Transverse colon (tissue), 4 donors: Measurements from ENCODE around the gene BACE2.

ENCODE experiments used
- EP300 ChIP-seq: sonication (generic); formaldehyde crosslinking; IDR thresholded peaks from one replicate; pipeline ENCODE4 v1.6.1; 2017; ENCODE audit warnings: antibody characterized with exemption, low read depth
- POLR2A ChIP-seq: fragments of 450-650 bp; IDR thresholded peaks from one replicate; pipeline ENCODE4 v1.6.1; 2016; ENCODE audit warnings: antibody characterized with exemption, mild to moderate bottlenecking, moderate library complexity
- POLR2AphosphoS5 ChIP-seq, 3 donors: sonication (generic); formaldehyde crosslinking; IDR thresholded peaks; one replicate each; pipeline ENCODE4 v1.6.1; 2016; ENCODE audit warnings: antibody characterized with exemption in 3 of 3
- TF ChIP-seq, protein P1 (sequence below), 5 experiments: fragments of 200-600 bp in 3 of 5; fragments of 450-650 bp in 2 of 5; sonication (generic) in 3 of 5; IDR thresholded peaks; 1 replicate in 2 of 5; 2 replicates in 3 of 5; pipeline ENCODE4 v1.5.1; 2016 to 2017; ENCODE audit warnings: antibody characterized with exemption in 5 of 5, inconsistent platforms in 3 of 5, mild to moderate bottlenecking in 2 of 5, moderate library complexity in 1 of 5

DNA sequence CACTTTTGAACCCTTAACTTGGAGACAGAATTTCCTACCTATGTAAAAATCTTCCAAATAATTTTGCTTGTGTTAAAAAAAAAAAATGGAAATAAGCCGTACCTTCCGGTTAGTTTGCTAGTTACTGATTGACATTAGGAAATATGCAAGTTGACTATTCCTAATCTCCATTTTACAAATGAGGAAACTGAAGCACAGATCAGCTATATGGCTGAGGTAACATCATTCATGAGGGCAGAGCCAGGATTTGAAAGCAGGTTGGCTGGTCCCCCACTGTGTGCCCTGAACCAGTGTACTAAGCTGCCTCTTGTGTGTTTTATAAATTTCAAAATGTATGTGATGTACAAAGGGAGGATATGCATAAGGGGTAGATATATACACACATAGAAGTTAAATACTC lies 29.6 kb downstream of the BACE2 start:
- no peak for TF ChIP-seq POLR2AphosphoS5 (IDR thresholded peaks at IDR 0.05)
- TF ChIP-seq, protein P1, sequence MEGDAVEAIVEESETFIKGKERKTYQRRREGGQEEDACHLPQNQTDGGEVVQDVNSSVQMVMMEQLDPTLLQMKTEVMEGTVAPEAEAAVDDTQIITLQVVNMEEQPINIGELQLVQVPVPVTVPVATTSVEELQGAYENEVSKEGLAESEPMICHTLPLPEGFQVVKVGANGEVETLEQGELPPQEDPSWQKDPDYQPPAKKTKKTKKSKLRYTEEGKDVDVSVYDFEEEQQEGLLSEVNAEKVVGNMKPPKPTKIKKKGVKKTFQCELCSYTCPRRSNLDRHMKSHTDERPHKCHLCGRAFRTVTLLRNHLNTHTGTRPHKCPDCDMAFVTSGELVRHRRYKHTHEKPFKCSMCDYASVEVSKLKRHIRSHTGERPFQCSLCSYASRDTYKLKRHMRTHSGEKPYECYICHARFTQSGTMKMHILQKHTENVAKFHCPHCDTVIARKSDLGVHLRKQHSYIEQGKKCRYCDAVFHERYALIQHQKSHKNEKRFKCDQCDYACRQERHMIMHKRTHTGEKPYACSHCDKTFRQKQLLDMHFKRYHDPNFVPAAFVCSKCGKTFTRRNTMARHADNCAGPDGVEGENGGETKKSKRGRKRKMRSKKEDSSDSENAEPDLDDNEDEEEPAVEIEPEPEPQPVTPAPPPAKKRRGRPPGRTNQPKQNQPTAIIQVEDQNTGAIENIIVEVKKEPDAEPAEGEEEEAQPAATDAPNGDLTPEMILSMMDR (IDR thresholded peaks at IDR 0.05), result no peak
- no peak for TF ChIP-seq EP300
- TF ChIP-seq POLR2A, result no peak
